Choroid plexus epithelial cell (primary cell): Measurements from ENCODE around the gene PELI2.

Experiments
- DNase-seq: peaks from one replicate; pipeline ENCODE4 v3.0.0-alpha.2; 2010; ENCODE audit warnings: low read depth
- H3K4me3 ChIP-seq: 2 replicates; pipeline ENCODE4 v1.5.1; 2011; ENCODE audit warnings: low read depth, mild to moderate bottlenecking, control low read depth, low read length, moderate library complexity
- CTCF ChIP-seq: conservative IDR thresholded peaks from 2 replicates; pipeline ENCODE4 v1.5.1; 2011; ENCODE audit warnings: low read depth, mild to moderate bottlenecking, control low read depth, inconsistent platforms, low read length, moderate library complexity

The PELI2 gene

GRCh38 chr14:56176530-56176929, 58.3 kb downstream of the PELI2 start:
- TF ChIP-seq CTCF, result no peak
- no peak for DNase-seq
- H3K4me3 ChIP-seq, result no peak overlapping the region

GRCh38 chr14:56177036-56177435, 58.8 kb downstream of the PELI2 start:
- no peak overlapping the region for H3K4me3 ChIP-seq
- no peak for TF ChIP-seq CTCF
- no peak for DNase-seq

GRCh38 chr14:56180754-56181542, 62.7 kb downstream of the PELI2 start:
- H3K4me3 ChIP-seq, result no peak overlapping the region
- TF ChIP-seq CTCF, result no peak
- DNase-seq, result no peak

GRCh38 chr14:56181681-56182085, 63.5 kb downstream of the PELI2 start:
- no peak for DNase-seq
- TF ChIP-seq CTCF, result no peak
- H3K4me3 ChIP-seq, result no peak overlapping the region

GRCh38 chr14:56182410-56182809, 64.2 kb downstream of the PELI2 start:
- no peak overlapping the region for H3K4me3 ChIP-seq
- DNase-seq, result no peak
- no peak for TF ChIP-seq CTCF

GRCh38 chr14:56183631-56184157, 65.5 kb downstream of the PELI2 start:
- no peak for DNase-seq
- no peak for TF ChIP-seq CTCF
- no peak overlapping the region for H3K4me3 ChIP-seq

- no peak overlapping the region for H3K4me3 ChIP-seq
- TF ChIP-seq CTCF, result no peak
- DNase-seq, result no peak
These were observed 67.8 kb downstream of the PELI2 start for GRCh38 chr14:56185992-56186391.
